Measurements from ENCODE around the gene ITPKC. TPM values are rescaled to one million over a fixed set of nuclear protein-coding genes. Genes with fewer than 3 reads are reported as not detected.

ITPKC gene
- total and polyA plus RNA-seq, 7 donors: 17.4 to 39.6 (median 24.5) TPM

- H3K27me3 ChIP-seq: no peaks in the 10 kb centered on the region
- no peaks in the 10 kb centered on the region for H3K9me3 ChIP-seq
- DNase-seq: no peak
- H3K4me1 ChIP-seq: peaks cover 0 to 16% (median 0%) of the 10 kb centered on the region in 4 donors
- intact Hi-C loops (cut with DNase I): no loop called here
- no peak for TF ChIP-seq POLR2A (IDR thresholded peaks at IDR 0.05)
- no peak for TF ChIP-seq POLR2AphosphoS5 (IDR thresholded peaks at IDR 0.05)
- no peak for TF ChIP-seq EP300 (IDR thresholded peaks at IDR 0.05)
- TF ChIP-seq CTCF (IDR thresholded peaks at IDR 0.05): no peak
- H3K36me3 ChIP-seq: peaks cover 9 to 37% (median 27%) of the 10 kb centered on the region in 4 donors
- H3K4me3 ChIP-seq: no peak overlapping the region
- 92 to 93% methylated on average over 10 of the region's 10 CpGs for WGBS, 2 donors
- peak overlapping the region; percentile 45 to 67 (median 56) for H3K27ac ChIP-seq
Measured at GRCh38 chr19:40741527-40742390, 24.8 kb downstream of the ITPKC start.

- intact Hi-C loops (cut with DNase I): no loop called here
- DNase-seq: no peak
- H3K27me3 ChIP-seq: no peaks in the 10 kb centered on the region
- H3K4me1 ChIP-seq: peaks cover 0 to 16% (median 0%) of the 10 kb centered on the region in 4 donors
- WGBS, 2 donors: 66 to 86% methylated on average over 17 of the region's 17 CpGs
- TF ChIP-seq EP300 (IDR thresholded peaks at IDR 0.05) (no peak), POLR2A (IDR thresholded peaks at IDR 0.05) (no peak), CTCF (IDR thresholded peaks at IDR 0.05) (no peak), POLR2AphosphoS5 (IDR thresholded peaks at IDR 0.05) (no peak)
- H3K9me3 ChIP-seq: no peaks in the 10 kb centered on the region
- no peak overlapping the region for H3K27ac ChIP-seq
- H3K36me3 ChIP-seq: peaks cover 2 to 30% (median 20%) of the 10 kb centered on the region in 4 donors
- no peak overlapping the region for H3K4me3 ChIP-seq
Measured at GRCh38 chr19:40742477-40742876, 25.6 kb downstream of the ITPKC start.

GRCh38 chr19:40742886-40743285 lies 26.0 kb downstream of the ITPKC start:
- H3K36me3 ChIP-seq: peaks cover 0 to 25% (median 16%) of the 10 kb centered on the region in 4 donors
- TF ChIP-seq POLR2A (IDR thresholded peaks at IDR 0.05) (no peak), EP300 (IDR thresholded peaks at IDR 0.05) (no peak), POLR2AphosphoS5 (IDR thresholded peaks at IDR 0.05) (no peak), CTCF (IDR thresholded peaks at IDR 0.05) (no peak)
- DNase-seq: no peak
- H3K9me3 ChIP-seq: no peaks in the 10 kb centered on the region
- H3K4me3 ChIP-seq: no peak overlapping the region
- WGBS, 2 donors: 94% methylated on average over 12 of the region's 12 CpGs
- peaks cover 0 to 16% (median 0%) of the 10 kb centered on the region in 4 donors for H3K4me1 ChIP-seq
- H3K27me3 ChIP-seq: no peaks in the 10 kb centered on the region
- intact Hi-C loops (cut with DNase I): no loop called here
- no peak overlapping the region for H3K27ac ChIP-seq

- H3K4me1 ChIP-seq: peaks cover 0 to 26% (median under 1%) of the 10 kb centered on the region in 4 donors
- no peak overlapping the region for H3K4me3 ChIP-seq
- DNase-seq: no peak
- peaks cover 0 to 17% (median 11%) of the 10 kb centered on the region in 4 donors for H3K36me3 ChIP-seq
- H3K27ac ChIP-seq: no peak overlapping the region
- no peak for TF ChIP-seq CTCF (IDR thresholded peaks at IDR 0.05)
- TF ChIP-seq POLR2AphosphoS5 (IDR thresholded peaks at IDR 0.05): no peak
- no peak for TF ChIP-seq POLR2A (IDR thresholded peaks at IDR 0.05)
- no peaks in the 10 kb centered on the region for H3K27me3 ChIP-seq
- intact Hi-C loops (cut with DNase I): no loop called here
- WGBS, 2 donors: 90 to 93% methylated on average over 10 of the region's 10 CpGs
- no peaks in the 10 kb centered on the region for H3K9me3 ChIP-seq
Measured at GRCh38 chr19:40743926-40744325, 27.0 kb downstream of the ITPKC start.
